SK-N-SH (cell line): ENCODE measurements around the gene TMED9.

Experiments
- EZH2phosphoT487 ChIP-seq: fragments of 200-600 bp; sonication (generic); IDR thresholded peaks from 2 replicates; pipeline ENCODE4 v1.6.1; 2017; ENCODE audit warnings: low read depth, mixed run types, mild to moderate bottlenecking, antibody characterized with exemption, moderate library complexity, borderline replicate concordance
- FOSL2 ChIP-seq: IDR thresholded peaks from 2 replicates; pipeline ENCODE4 v1.4.0; 2012; ENCODE audit warnings: low read depth, mild to moderate bottlenecking, moderate library complexity, borderline replicate concordance
- GABPA ChIP-seq: IDR thresholded peaks from 2 replicates; pipeline ENCODE4 v1.4.0; 2012; ENCODE audit warnings: low read depth, mild to moderate bottlenecking
- MXI1 ChIP-seq: IDR thresholded peaks from 2 replicates; pipeline ENCODE4 v1.6.1; 2012; ENCODE audit warnings: mild to moderate bottlenecking, low read depth, low read length, improper control_type of control experiment
- RAD21 ChIP-seq: IDR thresholded peaks from 2 replicates; pipeline ENCODE4 v1.6.1; 2012; ENCODE audit warnings: mild to moderate bottlenecking, low read length
- TF ChIP-seq, protein P1 (sequence below): fragments of 200-600 bp; sonication (generic); IDR thresholded peaks from 2 replicates; pipeline ENCODE4 v1.6.1; 2017; ENCODE audit warnings: antibody characterized with exemption, mild to moderate bottlenecking, moderate library complexity
- TF ChIP-seq, protein P2 (sequence below): IDR thresholded peaks from 2 replicates; pipeline ENCODE4 v1.6.1; 2012; ENCODE audit warnings: mild to moderate bottlenecking, low read depth, low read length, moderate library complexity

DNA sequence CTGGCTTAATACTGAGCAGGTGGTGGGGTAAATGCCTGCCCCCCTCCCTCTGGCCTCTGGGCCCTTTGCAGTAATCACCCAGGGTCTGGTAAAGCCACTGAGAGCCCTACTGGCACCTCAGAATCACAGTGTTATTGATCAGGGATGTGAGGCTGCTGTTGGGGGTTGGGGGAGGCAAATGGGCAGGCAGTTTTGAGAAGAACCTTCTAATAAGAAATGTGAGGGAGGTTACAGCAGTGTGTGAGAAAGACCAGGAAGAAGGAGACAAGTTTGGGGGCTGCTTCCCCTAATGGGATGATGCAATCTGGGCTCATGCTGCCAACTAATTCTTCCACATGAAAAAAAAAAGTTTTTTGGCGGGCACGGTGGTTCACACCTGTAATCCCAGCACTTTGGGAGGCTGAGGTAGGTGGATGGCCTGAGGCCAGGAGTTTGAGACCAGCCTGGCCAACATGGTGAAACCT is 4.8 kb downstream of the TMED9 start:
- TF ChIP-seq, protein P1, sequence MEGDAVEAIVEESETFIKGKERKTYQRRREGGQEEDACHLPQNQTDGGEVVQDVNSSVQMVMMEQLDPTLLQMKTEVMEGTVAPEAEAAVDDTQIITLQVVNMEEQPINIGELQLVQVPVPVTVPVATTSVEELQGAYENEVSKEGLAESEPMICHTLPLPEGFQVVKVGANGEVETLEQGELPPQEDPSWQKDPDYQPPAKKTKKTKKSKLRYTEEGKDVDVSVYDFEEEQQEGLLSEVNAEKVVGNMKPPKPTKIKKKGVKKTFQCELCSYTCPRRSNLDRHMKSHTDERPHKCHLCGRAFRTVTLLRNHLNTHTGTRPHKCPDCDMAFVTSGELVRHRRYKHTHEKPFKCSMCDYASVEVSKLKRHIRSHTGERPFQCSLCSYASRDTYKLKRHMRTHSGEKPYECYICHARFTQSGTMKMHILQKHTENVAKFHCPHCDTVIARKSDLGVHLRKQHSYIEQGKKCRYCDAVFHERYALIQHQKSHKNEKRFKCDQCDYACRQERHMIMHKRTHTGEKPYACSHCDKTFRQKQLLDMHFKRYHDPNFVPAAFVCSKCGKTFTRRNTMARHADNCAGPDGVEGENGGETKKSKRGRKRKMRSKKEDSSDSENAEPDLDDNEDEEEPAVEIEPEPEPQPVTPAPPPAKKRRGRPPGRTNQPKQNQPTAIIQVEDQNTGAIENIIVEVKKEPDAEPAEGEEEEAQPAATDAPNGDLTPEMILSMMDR, result no peak
- no peak for TF ChIP-seq EZH2phosphoT487
- TF ChIP-seq RAD21, result no peak
- no peak for TF ChIP-seq GABPA
- TF ChIP-seq, protein P2, sequence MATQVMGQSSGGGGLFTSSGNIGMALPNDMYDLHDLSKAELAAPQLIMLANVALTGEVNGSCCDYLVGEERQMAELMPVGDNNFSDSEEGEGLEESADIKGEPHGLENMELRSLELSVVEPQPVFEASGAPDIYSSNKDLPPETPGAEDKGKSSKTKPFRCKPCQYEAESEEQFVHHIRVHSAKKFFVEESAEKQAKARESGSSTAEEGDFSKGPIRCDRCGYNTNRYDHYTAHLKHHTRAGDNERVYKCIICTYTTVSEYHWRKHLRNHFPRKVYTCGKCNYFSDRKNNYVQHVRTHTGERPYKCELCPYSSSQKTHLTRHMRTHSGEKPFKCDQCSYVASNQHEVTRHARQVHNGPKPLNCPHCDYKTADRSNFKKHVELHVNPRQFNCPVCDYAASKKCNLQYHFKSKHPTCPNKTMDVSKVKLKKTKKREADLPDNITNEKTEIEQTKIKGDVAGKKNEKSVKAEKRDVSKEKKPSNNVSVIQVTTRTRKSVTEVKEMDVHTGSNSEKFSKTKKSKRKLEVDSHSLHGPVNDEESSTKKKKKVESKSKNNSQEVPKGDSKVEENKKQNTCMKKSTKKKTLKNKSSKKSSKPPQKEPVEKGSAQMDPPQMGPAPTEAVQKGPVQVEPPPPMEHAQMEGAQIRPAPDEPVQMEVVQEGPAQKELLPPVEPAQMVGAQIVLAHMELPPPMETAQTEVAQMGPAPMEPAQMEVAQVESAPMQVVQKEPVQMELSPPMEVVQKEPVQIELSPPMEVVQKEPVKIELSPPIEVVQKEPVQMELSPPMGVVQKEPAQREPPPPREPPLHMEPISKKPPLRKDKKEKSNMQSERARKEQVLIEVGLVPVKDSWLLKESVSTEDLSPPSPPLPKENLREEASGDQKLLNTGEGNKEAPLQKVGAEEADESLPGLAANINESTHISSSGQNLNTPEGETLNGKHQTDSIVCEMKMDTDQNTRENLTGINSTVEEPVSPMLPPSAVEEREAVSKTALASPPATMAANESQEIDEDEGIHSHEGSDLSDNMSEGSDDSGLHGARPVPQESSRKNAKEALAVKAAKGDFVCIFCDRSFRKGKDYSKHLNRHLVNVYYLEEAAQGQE, result no peak
- TF ChIP-seq MXI1, result no peak
- TF ChIP-seq FOSL2, result no peak
